NOMO-1 (cell line): ENCODE results near the gene PRAMEF5.
"Not testable (repeated sequence)": the region's sequence is repeated elsewhere in the genome, so short reads cannot be mapped to it uniquely, and the experiment has no call there.

ENCODE experiments used
- DNase-seq, 2 experiments: peaks; one replicate each; lab custom pipeline; 2025; ENCODE audit not compliant: unreplicated experiment in 2 of 2; lab: John Stamatoyannopoulos, UW

Gene PRAMEF5

DNA sequence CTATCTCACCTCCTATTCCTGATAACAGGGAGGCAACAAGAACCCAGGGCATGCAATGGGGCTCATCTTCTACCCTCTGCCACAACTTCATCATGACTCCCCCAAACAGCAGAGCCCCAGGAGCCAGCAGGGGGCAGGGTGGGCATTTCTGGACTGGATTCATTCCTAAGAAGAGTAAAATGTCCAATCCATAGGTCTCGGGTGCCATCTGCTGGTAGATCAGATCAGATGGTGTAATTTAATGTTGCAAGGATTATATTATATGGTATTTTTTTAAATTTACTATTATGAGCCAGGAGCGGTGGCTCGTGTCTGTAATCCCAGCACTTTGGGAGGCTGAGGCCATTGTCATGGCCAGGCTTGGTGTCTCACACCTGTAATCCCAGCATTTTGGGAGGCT, 11.1 kb downstream of the PRAMEF5 start:
- not testable (repeated sequence) for DNase-seq

- not testable (repeated sequence) for DNase-seq
Observed at GRCh38 chr1:13277016-13277415, 23.0 kb downstream of the PRAMEF5 start.

DNA sequence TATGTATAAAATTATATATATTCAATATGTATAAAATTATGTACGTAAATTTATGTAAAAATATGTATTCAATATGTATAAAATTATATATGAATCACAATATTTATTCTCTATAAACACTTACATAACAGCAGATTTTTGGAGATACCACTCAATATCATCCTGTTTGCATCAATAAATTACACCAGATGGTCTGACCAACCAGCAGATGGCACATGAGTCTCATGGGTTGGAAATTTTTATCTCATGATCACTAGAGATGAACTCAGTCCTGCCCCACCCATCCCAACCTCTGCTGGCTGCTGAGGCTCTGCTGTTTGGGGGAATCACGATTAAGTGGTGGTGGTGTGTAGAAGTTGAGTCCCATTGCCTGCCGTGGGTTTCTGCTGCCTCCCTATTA, 25.6 kb downstream of the PRAMEF5 start:
- not testable (repeated sequence) for DNase-seq

- DNase-seq, result not testable (repeated sequence)
Observed at GRCh38 chr1:13285037-13285436, 31.0 kb downstream of the PRAMEF5 start, which contains the start of gene PRAMEF8. PRAMEF8 (minus strand) TSS chr1:13285137; CDS start chr1:13284091, 1,046 bp downstream.

DNA sequence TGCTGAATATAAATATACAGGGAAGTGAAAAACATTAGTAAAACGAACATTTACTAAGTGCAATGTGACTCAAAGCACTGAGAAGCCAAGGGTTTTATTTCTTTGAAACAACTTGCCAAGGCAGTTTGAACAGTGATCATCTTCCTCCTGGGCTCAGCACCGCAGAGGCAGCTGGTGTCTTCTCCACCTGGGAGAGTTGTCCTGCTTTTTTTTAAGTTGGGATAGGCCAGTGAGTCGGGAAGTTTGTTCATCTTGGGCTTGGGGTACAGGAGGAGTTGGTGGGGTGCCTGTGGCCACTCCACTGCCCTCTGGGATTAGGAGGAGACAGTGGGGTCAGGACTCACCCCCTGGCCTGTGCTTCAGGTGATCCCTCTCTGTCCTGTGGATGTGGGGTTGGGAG, 35.0 kb downstream of the PRAMEF5 start:
- DNase-seq, result not testable (repeated sequence)

DNA sequence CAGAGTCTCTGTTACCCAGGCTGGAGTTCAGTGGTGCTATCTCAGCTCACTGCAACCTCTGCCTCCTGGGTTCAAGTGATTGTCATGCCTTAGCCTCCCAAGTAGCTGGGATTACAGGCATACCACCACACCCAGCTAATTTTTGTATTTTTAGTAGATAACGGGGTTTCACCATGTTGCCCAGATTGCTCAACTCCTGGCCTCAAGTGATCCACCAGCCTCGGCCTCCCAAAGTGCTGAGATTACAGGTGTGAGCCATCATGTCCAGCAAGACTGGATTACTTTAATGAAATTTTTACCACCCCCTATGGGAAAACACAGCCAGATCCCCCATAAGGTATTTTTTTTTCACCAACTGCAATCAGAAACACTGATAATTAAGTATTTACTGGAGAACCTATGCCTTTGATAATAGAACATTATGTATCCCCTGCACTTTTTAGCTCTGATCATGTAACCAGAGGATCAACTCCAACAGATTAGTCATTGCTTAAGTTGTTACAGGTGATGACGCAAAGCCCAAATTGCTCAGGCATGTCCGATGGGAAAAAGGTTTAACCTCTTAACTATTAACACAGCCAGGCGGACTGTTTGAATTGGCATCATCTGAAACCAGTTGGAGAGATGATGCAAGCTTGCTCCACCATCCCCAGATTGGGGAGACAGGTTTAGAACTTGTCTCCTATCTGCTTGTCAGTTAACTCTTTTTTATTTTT, 43.4 kb downstream of the PRAMEF5 start:
- not testable (repeated sequence) for DNase-seq

GRCh38 chr1:13298699-13299098, 44.7 kb downstream of the PRAMEF5 start:
- not testable (repeated sequence) for DNase-seq

- DNase-seq, result not testable (repeated sequence)
Observed at GRCh38 chr1:13302197-13302596, 48.2 kb downstream of the PRAMEF5 start.

- not testable (repeated sequence) for DNase-seq
Observed at GRCh38 chr1:13303239-13303638, 49.2 kb downstream of the PRAMEF5 start, which contains the start of gene PRAMEF33. PRAMEF33 (plus strand) TSS chr1:13303539; CDS start chr1:13305955, 2,416 bp downstream.
